Fibroblast of skin of back (primary cell): ENCODE data around the gene ATP6V1C2.

Experiments used
- DNase-seq: peaks from one replicate; pipeline ENCODE4 v3.0.0-alpha.2; 2013

Gene ATP6V1C2

DNA sequence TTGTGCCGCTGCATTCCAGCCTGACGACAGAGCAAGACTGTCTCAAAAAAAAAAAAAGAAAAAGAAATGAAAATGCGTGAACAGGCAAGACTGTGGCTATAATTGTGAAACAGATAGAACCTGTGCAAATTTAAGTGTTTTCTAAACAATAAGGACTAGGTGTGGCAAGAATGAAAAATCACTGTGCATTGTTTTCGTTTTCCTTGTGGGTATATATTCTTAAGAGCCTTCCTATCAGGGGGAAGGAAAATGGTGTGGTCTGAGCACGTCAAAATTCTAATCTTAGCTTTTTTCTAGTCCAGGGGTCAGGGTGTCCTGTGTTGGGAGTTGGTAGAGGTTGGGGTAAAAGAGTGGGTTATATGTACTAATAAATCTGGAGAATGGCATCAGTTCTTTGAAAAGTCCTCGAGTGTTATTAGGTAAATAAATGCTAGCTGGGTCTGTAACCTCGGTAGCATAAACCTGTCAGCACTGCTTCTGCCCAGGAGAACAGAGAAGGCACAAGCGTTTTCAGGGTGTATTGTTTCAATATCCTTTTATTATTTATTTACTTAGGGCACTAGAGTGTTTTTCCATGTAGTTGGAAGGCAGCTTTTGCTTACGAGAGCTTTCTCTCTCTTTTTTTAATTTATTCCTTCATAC, 11.6 kb downstream of the ATP6V1C2 start:
- DNase-seq: no peak

DNA sequence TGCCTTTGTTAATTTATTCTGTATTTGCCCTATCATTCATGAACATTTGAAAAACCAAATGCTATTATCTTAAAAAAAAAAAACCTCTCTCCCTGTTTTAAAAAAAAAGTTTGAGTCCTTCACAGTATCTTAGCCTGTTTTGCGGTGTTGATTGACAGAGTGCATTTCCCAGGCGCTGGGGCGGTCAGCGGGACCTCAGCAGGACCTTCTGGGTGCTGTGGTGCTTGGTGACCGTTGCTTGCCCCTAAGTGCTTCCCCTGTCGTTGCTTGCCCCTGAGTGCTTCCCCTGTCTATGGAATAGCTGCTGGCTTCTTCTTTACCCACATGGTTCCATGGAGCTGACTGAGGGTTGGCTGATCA, 12.1 kb downstream of the ATP6V1C2 start:
- DNase-seq: no peak

- DNase-seq: no peak
Observed at GRCh38 chr2:10733980-10734379, 12.6 kb downstream of the ATP6V1C2 start.

GRCh38 chr2:10738192-10738591, 16.8 kb downstream of the ATP6V1C2 start:
- DNase-seq: no peak

GRCh38 chr2:10740226-10740625, 18.8 kb downstream of the ATP6V1C2 start:
- DNase-seq: no peak

DNA sequence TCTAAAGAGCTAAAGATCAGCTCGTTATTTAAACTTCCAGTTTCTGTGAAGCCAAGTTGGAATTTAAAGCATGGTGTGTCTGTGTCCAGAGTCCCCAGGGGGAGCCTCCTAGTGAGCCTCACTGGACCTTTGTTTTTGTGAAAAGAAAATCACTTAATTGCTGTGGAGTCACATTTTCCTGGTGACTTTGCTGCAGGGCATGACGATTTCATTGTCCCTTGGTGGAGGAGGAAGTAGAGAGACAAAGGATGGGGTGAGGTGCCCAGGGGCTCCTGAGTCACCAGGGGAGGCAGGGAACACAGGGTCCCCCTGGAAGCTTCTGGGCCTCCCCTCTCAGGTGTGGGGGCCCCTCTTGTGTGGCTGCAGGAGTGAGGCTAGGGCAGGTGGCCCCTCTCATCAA, 19.7 kb downstream of the ATP6V1C2 start:
- no peak for DNase-seq

DNA sequence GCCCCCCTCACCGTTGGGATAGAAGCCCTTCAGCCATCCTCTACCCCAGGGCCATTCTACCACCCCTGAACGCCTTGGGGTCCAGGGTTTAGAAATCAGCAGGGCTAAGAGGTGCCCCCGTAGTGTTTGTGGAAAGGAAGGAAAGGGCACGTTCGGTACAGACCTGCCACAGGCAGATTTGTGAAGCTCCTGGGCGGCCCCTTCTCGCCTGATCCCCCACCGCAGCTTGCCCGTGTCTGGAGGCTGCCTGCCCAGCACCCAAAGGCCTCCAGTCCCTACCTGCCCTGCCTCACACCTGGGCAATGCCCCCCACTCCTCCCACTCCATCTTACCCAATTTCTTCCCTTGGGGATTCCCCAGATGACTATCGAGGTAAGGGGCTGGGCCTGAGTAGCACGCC, 21.2 kb downstream of the ATP6V1C2 start:
- no peak for DNase-seq

DNA sequence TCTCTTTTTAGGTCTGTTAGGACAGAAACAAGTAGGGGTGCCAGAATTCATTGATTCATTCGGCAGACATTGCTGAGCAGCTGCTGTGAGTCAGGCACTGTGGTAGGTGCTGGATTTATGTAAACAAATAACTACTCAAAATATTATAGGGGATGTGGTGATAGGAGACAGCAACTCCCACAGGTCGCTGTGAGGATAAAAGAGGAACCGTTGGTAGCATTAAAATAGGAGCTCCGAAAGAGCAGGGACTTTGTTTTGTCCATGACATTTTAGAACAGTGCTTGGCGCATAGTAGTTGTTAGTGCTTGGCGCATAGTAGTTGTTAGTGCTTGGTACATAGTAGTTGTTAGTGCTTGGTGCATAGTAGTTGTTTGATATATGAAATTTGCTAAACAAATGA, 29.2 kb downstream of the ATP6V1C2 start:
- DNase-seq: no peak

- no peak for DNase-seq
Observed at GRCh38 chr2:10752236-10752635, 30.8 kb downstream of the ATP6V1C2 start.

DNA sequence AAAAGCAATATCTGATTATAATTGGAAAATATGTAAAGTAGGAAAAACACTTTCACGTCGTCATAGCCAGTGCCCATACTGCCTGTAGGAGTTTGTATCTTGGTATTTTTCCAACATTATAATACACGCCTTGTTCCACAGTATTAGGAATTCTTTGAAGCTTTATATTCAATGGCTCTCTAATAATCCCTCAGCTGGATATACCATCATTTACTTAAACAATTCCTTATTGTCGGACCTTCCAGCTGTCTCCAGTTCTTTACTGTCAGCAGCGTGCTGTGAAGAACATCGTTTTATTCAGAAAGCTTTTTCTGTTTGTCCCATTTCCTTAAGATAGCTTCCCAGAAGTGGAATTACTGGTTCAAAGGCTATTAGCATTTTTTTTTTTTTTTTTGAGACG, 31.7 kb downstream of the ATP6V1C2 start:
- DNase-seq: no peak

GRCh38 chr2:10753876-10754275, 32.4 kb downstream of the ATP6V1C2 start:
- no peak for DNase-seq

- no peak for DNase-seq
Observed at GRCh38 chr2:10755621-10756020, 34.2 kb downstream of the ATP6V1C2 start.

DNA sequence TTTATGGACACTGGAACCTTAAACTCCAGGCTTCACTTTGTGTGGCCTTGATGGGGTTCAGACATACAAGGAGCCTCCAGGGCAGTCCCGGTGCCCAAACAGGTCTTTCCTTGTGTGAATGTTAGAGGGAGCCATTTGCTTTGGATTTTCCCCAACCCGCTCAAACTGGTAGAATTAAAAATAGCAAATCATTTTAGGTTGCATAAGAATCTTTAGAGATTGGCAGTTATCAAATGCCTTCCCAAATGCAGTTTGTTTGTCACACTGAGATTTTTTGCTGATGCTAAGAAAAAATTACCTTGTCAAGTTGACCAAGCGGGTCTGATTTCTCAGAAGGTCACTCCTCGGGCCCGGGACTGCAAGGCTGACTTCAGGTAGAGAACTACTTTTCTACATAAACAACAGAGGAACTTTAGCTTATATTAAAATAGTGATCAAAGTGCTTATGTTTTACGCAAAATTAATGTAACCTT, 36.4 kb downstream of the ATP6V1C2 start:
- no peak for DNase-seq

- DNase-seq: no peak
Observed at GRCh38 chr2:10759151-10759714, 37.8 kb downstream of the ATP6V1C2 start.

DNA sequence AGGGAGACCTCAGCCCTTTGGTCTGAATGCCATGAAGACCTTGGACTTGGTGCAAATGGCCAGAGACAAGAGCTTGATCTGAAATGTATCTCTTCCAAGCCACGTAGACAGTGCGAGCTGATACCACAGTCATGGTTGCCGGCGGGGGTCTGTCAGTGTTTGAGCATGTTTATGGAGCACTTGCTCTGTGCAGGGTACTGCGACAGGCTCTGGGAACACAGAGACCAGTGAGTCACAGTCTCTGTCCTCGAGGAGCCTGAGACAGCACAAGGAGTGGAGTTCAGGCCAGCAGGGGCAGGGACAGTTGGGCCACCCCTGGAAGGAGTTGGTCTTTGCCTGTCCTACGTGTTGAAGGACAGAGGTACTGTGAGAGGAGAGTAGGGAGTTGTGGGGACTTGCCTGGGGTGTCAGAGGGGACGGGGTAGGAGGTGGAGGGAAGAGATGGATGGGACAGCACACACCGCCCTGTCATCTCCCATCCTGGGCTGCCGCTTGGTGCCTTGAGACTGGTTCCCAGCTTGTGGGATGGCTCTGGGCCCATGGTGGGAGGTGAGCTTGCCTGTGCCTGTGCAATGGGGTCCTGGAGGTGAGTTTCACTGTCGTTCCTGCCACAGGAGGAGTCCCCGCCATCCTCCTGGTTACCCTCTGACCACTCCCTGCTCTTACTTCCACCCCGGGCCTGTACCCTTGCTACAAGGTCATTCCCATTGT, 39.5 kb downstream of the ATP6V1C2 start:
- no peak for DNase-seq

DNA sequence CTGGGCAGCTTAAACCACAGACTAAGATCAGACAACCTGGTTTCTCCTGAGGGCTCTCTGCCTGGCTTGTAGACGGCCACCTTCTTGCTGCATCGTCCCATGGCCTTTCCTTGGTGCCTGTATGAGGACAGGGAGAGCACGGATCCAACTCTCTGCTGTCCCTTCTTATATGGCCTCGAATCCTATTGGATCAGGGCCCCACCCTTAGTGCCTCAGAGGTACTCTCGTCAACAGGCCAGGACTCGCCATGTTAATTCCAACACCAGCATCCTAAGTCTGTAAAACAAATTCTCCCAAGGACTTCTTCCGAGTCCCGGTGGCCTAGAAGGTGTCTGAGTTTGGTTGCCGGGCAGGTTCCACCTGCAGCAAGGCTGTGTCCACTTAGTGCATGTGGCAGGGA, 40.2 kb downstream of the ATP6V1C2 start:
- no peak for DNase-seq

- DNase-seq: peak; percentile 7
Observed at GRCh38 chr2:10762651-10763460, 41.4 kb downstream of the ATP6V1C2 start.

DNA sequence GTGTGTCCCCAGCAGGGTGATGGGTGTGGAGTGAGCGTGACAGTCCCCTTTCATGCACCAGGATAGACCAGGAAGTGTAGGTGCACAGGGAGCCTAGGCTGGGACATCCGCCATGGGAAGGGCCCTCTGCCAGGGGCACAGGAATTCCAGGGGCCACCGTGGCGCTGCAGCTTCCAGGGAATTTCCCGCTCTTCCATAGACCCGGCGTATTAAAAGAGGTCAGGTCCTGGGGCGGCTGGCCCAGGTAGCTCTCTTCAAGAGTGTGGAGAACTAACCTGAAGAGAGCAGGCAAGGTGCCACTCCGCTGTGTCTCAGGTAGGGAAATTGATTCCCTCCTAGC, 42.0 kb downstream of the ATP6V1C2 start:
- no peak for DNase-seq

DNA sequence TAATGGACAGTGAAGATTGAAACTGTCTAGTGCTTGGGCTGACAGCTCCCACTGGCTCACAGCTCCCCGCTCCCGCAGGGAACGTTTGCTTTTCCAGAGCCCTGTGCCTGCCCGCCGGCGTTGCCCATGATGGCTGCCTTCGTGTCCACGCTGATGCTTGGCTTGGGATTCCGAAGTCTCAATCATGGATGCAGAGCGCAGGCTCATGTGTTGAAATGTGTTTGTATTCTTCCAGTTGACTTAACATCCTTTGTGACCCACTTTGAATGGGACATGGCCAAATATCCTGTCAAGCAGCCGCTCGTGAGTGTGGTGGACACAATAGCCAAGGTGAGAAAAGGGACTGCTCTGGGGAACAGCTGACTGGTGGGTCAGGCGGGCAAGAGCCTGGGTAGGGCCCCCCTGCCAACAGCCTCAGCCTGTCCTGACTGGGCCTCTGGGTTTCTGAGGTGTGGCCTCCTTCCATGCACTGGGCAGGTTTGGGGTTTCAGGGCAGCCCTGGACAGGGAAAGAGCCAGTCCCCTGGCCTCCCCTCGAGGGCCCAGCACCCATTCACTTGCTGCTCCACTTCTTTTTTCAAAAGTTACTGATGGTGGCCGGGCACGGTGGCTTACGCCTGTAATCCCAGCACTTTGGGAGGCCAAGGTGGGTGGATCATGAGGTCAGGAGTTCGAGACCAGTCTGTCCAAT, 42.8 kb downstream of the ATP6V1C2 start:
- no peak for DNase-seq

DNA sequence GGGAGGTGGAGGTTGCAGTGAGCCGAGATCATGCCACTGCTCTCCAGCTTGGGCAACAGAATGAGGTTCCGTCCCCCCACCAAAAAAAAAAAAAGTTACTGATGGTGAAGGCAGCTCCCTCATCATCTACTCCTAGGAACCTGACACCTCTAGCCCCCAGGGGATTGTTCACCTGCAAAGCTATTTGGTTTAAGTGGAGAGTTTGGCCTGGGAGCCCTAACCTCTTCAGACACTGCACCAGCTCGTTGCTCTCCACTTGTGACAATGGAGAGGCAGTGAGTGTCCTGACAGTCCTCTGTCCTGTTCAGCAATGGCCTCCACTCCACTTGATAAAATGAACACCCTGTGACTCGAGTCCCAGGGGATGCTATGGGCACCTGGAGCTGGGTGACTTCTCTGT, 43.5 kb downstream of the ATP6V1C2 start:
- DNase-seq: no peak

DNA sequence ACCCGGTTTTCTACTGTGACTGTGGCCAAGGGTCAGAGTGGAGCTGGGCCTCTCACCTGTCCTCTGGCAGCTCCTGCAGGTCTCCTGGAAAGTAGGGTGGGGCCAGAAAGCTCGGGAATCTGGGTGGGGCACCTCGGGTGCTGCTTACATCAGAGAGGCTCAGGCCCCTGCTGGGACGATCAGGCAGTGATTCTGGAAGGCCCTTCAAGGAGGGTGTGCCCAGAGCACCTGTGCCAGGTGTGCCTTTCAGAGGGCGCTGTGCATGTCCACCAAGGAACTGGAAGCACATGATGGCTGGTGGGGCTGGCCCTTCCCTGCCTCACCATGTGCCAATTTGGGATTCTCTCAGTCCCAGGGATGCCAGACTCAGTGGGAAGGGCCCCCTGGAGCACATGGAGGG, 44.0 kb downstream of the ATP6V1C2 start:
- no peak for DNase-seq

GRCh38 chr2:10765914-10766313, 44.5 kb downstream of the ATP6V1C2 start:
- DNase-seq: no peak

DNA sequence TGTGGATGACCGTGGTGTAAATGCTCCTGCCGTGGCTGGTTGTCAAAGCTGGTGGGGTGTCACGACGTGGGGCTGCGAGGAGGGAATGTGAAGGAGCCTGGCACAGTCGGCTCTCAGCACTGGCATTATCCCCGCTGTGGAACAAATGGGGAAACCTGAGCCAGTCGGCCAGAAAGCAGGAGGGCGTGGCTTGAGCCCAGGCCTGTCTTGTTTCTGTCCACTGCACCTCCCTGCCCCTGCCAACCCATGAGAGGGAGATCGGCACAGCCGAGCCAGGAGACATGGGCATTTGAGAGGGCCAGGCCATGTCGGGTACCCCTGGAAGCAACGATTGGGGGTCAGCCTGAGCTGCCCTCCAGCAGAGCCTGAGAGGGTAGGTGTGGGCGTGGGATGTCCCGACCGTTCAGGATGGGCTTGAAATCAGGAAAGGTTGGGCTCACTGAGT, 46.7 kb downstream of the ATP6V1C2 start:
- no peak for DNase-seq
